Ovary (tissue), 3 donors: ENCODE measurements around the gene GPR141.

Source experiments
- POLR2A ChIP-seq: fragments of 450-650 bp; IDR thresholded peaks from one replicate; pipeline ENCODE4 v1.6.1; 2017; ENCODE audit warnings: antibody characterized with exemption, mild to moderate bottlenecking, moderate library complexity
- TF ChIP-seq, protein P1 (sequence below), 3 donors: fragments of 450-650 bp in 2 of 3; fragments of 200-600 bp in 1 of 3; IDR thresholded peaks; one replicate each; pipeline versions ENCODE4 v1.5.1 to v1.8.0; 2016 to 2022; ENCODE audit warnings: antibody characterized with exemption in 3 of 3, mild to moderate bottlenecking in 1 of 3
- donor health status: DM: no; HTN: no; CAD: no.

DNA sequence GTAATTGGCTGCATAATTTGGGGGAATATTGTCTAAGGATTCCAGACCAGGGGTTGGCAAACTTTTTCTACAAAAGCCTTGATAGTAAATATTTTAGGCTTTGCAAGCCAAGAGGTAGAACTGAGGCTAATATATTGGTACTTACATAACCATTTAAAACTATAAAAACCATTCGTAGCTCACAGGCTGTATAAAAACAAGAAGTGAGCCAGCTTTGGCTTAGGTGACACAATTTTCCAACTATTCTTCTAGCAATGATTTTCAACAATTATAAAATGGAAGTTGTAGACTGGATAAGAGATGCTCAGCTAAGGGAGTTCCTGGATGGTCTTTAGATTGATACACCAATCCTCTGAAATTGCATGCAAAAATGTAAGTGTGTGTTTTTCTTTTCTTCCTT lies 1.4 kb downstream of the GPR141 start:
- TF ChIP-seq, protein P1, sequence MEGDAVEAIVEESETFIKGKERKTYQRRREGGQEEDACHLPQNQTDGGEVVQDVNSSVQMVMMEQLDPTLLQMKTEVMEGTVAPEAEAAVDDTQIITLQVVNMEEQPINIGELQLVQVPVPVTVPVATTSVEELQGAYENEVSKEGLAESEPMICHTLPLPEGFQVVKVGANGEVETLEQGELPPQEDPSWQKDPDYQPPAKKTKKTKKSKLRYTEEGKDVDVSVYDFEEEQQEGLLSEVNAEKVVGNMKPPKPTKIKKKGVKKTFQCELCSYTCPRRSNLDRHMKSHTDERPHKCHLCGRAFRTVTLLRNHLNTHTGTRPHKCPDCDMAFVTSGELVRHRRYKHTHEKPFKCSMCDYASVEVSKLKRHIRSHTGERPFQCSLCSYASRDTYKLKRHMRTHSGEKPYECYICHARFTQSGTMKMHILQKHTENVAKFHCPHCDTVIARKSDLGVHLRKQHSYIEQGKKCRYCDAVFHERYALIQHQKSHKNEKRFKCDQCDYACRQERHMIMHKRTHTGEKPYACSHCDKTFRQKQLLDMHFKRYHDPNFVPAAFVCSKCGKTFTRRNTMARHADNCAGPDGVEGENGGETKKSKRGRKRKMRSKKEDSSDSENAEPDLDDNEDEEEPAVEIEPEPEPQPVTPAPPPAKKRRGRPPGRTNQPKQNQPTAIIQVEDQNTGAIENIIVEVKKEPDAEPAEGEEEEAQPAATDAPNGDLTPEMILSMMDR (IDR thresholded peaks at IDR 0.05), result no peak
- no peak for TF ChIP-seq POLR2A
